Testis (tissue), 3 donors: Measurements from ENCODE around the gene TOX2. TPM values are rescaled to one million over a fixed set of nuclear protein-coding genes. Genes with fewer than 3 reads are reported as not detected.

ENCODE experiments used
- DNase-seq: peaks from one replicate; pipeline ENCODE4 v3.0.0-alpha.2; 2019
- H3K27ac ChIP-seq, 2 donors: fragments of 200-600 bp; sonication (generic); one replicate each; pipeline ENCODE4 v1.5.1; 2019
- H3K27me3 ChIP-seq: fragments of 200-600 bp; sonication (generic); one replicate; pipeline ENCODE4 v1.5.1; 2019
- H3K36me3 ChIP-seq: fragments of 200-600 bp; sonication (generic); one replicate; pipeline ENCODE4 v1.5.1; 2017; ENCODE audit warnings: low read depth; ENCODE audit errors: missing control alignments
- H3K4me1 ChIP-seq: fragments of 200-600 bp; sonication (generic); one replicate; pipeline ENCODE4 v1.5.1; 2019
- H3K4me3 ChIP-seq, 2 donors: fragments of 200-600 bp; sonication (generic); one replicate each; pipeline ENCODE4 v1.5.1; 2017 to 2019
- H3K9me3 ChIP-seq: fragments of 200-600 bp; sonication (generic); one replicate; pipeline ENCODE4 v1.5.1; 2017
- POLR2A ChIP-seq: fragments of 450-650 bp; IDR thresholded peaks from one replicate; pipeline ENCODE4 v1.6.1; 2017; ENCODE audit warnings: antibody characterized with exemption, mild to moderate bottlenecking, moderate library complexity
- WGBS, 2 donors: methylation state at CpG; one replicate each; pipeline ENCODE4 v1.1.5; 2018; 5-methylcytosine and 5-hydroxymethylcytosine counted together
- intact Hi-C: fragments of 100-400 bp; cut with DNase I; formaldehyde crosslinking; loops from one replicate; pipeline ENCODE4 v1.15.1; 2023; ENCODE audit warnings: low total_unique reads
- polyA plus RNA-seq: library from polyadenylated mRNA; stranded (reverse); fragments of 350-450 nt; fragmentation: Illumina TruSeq; extraction: RNeasy Lipid Tissue Mini Kit (QIAGEN cat#74804); gene quantifications from one replicate; pipeline ENCODE4 v1.2.3, GENCODE V29; 2014; ENCODE audit warnings: low read depth, low replicate concordance; ENCODE audit not compliant: insufficient read depth
- total RNA-seq, 2 donors: library from RNA; depleted of rRNA; stranded (reverse); fragments of >200 nt; gene quantifications; one replicate each; pipeline ENCODE4 v1.2.3, GENCODE V29; 2016
- TF ChIP-seq, protein P1 (sequence below), 3 experiments: fragments of 450-650 bp in 2 of 3; fragments of 200-600 bp in 1 of 3; sonication (generic) in 1 of 3; IDR thresholded peaks; one replicate each; pipeline ENCODE4 v1.5.1; 2016 to 2019; ENCODE audit warnings: antibody characterized with exemption in 3 of 3, mild to moderate bottlenecking in 2 of 3, moderate library complexity in 1 of 3

The TOX2 gene
- total and polyA plus RNA-seq, 3 donors from 2014 or later: 43.8 to 67.0 (median 48.1) TPM

DNA sequence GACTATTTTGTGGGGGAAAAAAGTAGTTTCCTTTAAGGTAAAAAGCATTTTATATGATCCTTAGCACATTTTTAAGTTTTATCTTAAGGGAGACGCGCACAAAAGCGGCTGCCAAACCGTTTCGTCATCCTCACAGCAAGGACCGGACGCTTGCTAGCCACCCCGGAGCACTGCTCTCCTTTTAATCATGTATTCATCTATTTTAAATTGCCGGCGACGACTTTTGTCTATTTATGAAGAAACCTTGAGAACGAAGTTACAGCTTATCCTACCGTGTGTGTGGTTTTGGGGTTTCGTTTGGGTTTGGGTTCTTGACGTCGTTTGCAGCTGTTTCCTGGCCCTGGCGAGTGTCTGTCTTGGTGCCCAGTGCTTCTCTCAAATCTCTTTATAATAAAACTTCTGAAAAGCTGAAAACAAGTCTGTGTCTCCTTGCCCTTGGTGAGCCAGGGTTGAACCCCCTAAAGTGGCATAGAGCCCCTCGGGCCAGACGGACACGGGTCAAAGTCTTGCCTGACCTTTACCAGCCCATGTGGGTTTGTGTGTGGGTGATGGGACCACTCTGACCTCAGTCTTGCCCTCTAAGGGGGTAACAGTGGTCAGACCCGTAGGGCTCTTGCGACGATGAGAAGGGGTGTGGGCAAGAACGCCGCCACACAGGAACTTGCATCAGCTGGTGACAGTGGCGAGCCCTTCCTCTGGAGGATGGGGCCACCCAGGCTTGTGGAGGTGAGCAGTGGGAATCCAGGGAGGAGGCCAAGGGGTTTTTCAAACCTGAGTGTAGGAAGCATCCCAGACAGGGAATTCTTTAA, 154.8 kb downstream of the TOX2 start:
- no peaks in the 10 kb centered on the region for H3K36me3 ChIP-seq
- DNase-seq: no peak
- H3K9me3 ChIP-seq: no peaks in the 10 kb centered on the region
- TF ChIP-seq, protein P1, sequence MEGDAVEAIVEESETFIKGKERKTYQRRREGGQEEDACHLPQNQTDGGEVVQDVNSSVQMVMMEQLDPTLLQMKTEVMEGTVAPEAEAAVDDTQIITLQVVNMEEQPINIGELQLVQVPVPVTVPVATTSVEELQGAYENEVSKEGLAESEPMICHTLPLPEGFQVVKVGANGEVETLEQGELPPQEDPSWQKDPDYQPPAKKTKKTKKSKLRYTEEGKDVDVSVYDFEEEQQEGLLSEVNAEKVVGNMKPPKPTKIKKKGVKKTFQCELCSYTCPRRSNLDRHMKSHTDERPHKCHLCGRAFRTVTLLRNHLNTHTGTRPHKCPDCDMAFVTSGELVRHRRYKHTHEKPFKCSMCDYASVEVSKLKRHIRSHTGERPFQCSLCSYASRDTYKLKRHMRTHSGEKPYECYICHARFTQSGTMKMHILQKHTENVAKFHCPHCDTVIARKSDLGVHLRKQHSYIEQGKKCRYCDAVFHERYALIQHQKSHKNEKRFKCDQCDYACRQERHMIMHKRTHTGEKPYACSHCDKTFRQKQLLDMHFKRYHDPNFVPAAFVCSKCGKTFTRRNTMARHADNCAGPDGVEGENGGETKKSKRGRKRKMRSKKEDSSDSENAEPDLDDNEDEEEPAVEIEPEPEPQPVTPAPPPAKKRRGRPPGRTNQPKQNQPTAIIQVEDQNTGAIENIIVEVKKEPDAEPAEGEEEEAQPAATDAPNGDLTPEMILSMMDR (IDR thresholded peaks at IDR 0.05): no peak
- no peak for TF ChIP-seq POLR2A
- intact Hi-C loops: no loop called here
- H3K4me1 ChIP-seq: no peaks in the 10 kb centered on the region
- no peak overlapping the region for H3K27ac ChIP-seq
- no peaks in the 10 kb centered on the region for H3K27me3 ChIP-seq
- WGBS, 2 donors: 76 to 80% methylated on average over 26 of the region's 26 CpGs
- H3K4me3 ChIP-seq: no peak overlapping the region

DNA sequence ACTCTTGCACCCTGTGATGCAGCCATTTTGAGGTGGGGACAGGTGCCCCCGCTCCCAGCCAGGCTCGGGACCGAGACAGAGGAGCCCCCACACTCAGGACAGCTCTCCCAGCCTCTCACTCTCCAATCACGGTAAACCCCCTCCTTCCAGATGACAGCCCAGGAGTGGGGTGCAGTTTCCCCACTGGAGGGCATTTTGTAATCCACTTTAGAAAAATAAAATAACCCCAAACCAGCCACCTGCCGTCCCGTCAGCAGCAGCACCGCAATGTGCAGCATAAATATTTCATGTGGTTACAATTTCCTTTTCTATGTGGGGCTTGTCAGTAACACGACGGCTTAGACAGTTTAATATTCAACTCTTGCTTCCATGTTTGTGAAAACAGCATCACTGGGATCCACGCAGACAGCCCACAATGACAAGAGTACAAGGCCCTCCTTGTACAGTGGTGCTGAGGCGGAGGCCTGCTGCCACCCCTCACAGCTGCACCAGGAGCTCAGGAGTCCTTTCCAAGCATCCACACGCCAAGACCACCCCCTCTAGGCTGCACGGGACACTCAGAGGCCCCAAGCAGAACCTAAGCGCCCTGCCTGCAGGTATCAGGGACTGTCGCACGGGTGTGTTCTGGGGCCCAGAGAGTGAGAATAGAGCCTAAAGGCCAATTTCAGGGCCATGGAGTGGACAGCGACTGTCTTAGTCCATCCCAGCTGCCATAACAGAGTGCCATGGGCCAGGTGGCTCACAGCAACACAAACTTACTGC, 155.7 kb downstream of the TOX2 start:
- DNase-seq: no peak
- Histone ChIP-seq H3K4me1 (no peaks in the 10 kb centered on the region), H3K27me3 (no peaks in the 10 kb centered on the region), H3K27ac (no peak overlapping the region), H3K4me3 (no peak overlapping the region), H3K9me3 (no peaks in the 10 kb centered on the region), H3K36me3 (no peaks in the 10 kb centered on the region)
- 82 to 84% methylated on average over 15 to 17 of the region's 17 CpGs for WGBS, 2 donors
- TF ChIP-seq, protein P1 (IDR thresholded peaks at IDR 0.05): no peak
- no peak for TF ChIP-seq POLR2A
- intact Hi-C loops: no loop called here

DNA sequence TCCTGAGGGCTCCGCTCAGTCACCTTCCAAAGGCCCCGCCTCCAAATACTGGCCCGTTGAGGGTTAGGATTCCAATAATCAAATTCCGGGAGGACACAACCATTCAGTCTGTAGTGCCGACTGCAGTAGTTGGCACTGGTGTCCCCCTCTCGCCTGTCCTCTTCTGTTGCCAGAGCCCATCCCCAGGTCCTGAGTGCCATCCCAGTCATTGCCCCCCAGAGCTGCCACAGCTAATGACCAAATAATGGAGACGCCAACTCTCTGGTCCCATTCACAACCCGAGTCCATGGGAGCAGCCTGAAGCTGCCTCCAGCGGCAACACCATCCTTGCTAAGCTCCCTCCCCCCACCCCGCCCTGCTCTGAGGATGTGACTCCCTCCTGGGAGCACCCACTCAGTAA, 156.4 kb downstream of the TOX2 start:
- DNase-seq: no peak
- TF ChIP-seq, protein P1 (IDR thresholded peaks at IDR 0.05): no peak
- no peak for TF ChIP-seq POLR2A
- 86 to 94% methylated on average over 9 to 10 of the region's 10 CpGs for WGBS, 2 donors
- Histone ChIP-seq H3K36me3 (no peaks in the 10 kb centered on the region), H3K9me3 (no peaks in the 10 kb centered on the region), H3K27me3 (no peaks in the 10 kb centered on the region), H3K4me3 (no peak overlapping the region), H3K27ac (no peak overlapping the region), H3K4me1 (no peaks in the 10 kb centered on the region)
- intact Hi-C loops: no loop called here

DNA sequence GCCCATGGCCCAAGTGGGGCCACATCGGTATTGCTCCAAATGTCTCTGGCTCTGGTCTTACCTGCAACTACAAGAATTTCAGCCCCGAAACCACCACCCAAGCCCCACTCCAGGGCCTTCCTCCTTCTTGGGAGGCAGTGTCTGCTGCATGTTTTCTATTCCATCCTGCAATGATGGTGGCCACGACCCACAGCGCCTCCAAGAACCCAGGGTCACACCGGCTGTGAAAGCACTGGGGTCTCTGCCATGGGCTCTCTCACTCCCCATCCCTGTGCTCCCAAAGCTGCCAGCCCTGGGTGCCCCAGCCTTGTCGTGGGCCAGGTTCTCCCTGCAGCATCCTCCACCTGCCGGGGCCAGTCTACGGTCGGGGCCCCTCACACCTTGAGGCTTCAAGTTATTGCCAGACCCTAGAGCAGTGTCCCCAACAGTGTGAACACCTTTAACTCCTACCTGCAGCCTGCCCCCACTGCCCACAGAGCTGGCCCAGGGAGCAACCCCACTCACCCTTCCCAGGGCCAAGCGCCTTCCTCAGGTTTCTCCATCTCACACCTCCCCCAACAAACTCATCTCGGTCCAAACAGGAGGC, 157.0 kb downstream of the TOX2 start:
- Histone ChIP-seq H3K36me3 (no peaks in the 10 kb centered on the region), H3K27me3 (no peaks in the 10 kb centered on the region), H3K4me3 (no peak overlapping the region), H3K4me1 (no peaks in the 10 kb centered on the region), H3K27ac (no peak overlapping the region), H3K9me3 (no peaks in the 10 kb centered on the region)
- 76 to 87% methylated on average over 3 to 11 of the region's 11 CpGs for WGBS, 2 donors
- no peak for DNase-seq
- intact Hi-C loops: no loop called here
- no peak for TF ChIP-seq POLR2A
- TF ChIP-seq, protein P1 (IDR thresholded peaks at IDR 0.05): no peak
